RCC 7860 (cell line): Measurements from ENCODE around the gene RB1.

Experiments used
- DNase-seq: peaks from one replicate; pipeline ENCODE4 v3.0.0-alpha.2; 2015; ENCODE audit warnings: low spot score
- FAIRE-seq: peaks from 2 replicates; lab custom pipeline; 2012; peaks lifted over from hg19 to GRCh38; lab: Jason Lieb, UNC

RB1 gene

GRCh38 chr13:48303359-48304142 lies at the start of gene RB1:
Gene RB1, plus strand, starts transcription at chr13:48303751. Its CDS starts 162 bp downstream, at chr13:48303913.
- DNase-seq, result peak; percentile 73
- no peak for FAIRE-seq

GRCh38 chr13:48253849-48254248 lies 49.7 kb upstream of the RB1 start:
- no peak for DNase-seq
- no peak for FAIRE-seq

- no peak for FAIRE-seq
- DNase-seq, result no peak
Observed at GRCh38 chr13:48255090-48255489, 48.5 kb upstream of the RB1 start.

- FAIRE-seq, result no peak
- no peak for DNase-seq
Observed at GRCh38 chr13:48255954-48256353, 47.6 kb upstream of the RB1 start.

- FAIRE-seq (peak; percentile 84), DNase-seq (peak; percentile 57)
Observed at GRCh38 chr13:48258002-48258401, 45.5 kb upstream of the RB1 start.

- no peak for FAIRE-seq
Observed at GRCh38 chr13:48258430-48258829, 45.1 kb upstream of the RB1 start.

GRCh38 chr13:48260970-48261369 lies 42.6 kb upstream of the RB1 start:
- no peak for DNase-seq
- FAIRE-seq, result no peak

More at GRCh38 chr13:48258430-48258829, 45.1 kb upstream of the RB1 start:
- DNase-seq, result no peak

GRCh38 chr13:48263196-48263595 lies 40.4 kb upstream of the RB1 start:
- peak; percentile 69 for DNase-seq
- peak; percentile 82 for FAIRE-seq

GRCh38 chr13:48264058-48264457 lies 39.5 kb upstream of the RB1 start:
- FAIRE-seq (no peak), DNase-seq (no peak)

GRCh38 chr13:48265217-48265815 lies 38.2 kb upstream of the RB1 start:
- peak; percentile 66 for FAIRE-seq
- DNase-seq, result peak; percentile 46

- no peak for DNase-seq
- FAIRE-seq, result no peak
Observed at GRCh38 chr13:48266150-48266549, 37.4 kb upstream of the RB1 start.

- no peak for DNase-seq
- no peak for FAIRE-seq
Observed at GRCh38 chr13:48266701-48267639, 36.6 kb upstream of the RB1 start.

- no peak for DNase-seq
- FAIRE-seq, result no peak
Observed at GRCh38 chr13:48268019-48268418, 35.5 kb upstream of the RB1 start.

- no peak for FAIRE-seq
Observed at GRCh38 chr13:48273346-48273745, 30.2 kb upstream of the RB1 start.

GRCh38 chr13:48275507-48275906 lies 28.0 kb upstream of the RB1 start:
- no peak for DNase-seq
- no peak for FAIRE-seq

More at GRCh38 chr13:48273346-48273745, 30.2 kb upstream of the RB1 start:
- DNase-seq, result no peak

GRCh38 chr13:48278806-48279205 lies 24.7 kb upstream of the RB1 start:
- no peak for DNase-seq
- no peak for FAIRE-seq

GRCh38 chr13:48281556-48281955 lies 22.0 kb upstream of the RB1 start:
- FAIRE-seq (no peak), DNase-seq (no peak)

GRCh38 chr13:48291730-48292129 lies 11.8 kb upstream of the RB1 start:
- FAIRE-seq (no peak), DNase-seq (no peak)

- DNase-seq (no peak), FAIRE-seq (no peak)
Observed at GRCh38 chr13:48292650-48293049, 10.9 kb upstream of the RB1 start.

GRCh38 chr13:48294653-48295052 lies 8.9 kb upstream of the RB1 start:
- no peak for FAIRE-seq
- DNase-seq, result no peak

- FAIRE-seq (no peak), DNase-seq (no peak)
Observed at GRCh38 chr13:48295271-48295670, 8.3 kb upstream of the RB1 start.
